AG08395 (cell line): ENCODE data around the gene CD300A.

Experiments used
- DNase-seq: peaks from one replicate; pipeline ENCODE4 v3.0.0; 2012; ENCODE audit warnings: mixed read lengths, low spot score

The CD300A gene

DNA sequence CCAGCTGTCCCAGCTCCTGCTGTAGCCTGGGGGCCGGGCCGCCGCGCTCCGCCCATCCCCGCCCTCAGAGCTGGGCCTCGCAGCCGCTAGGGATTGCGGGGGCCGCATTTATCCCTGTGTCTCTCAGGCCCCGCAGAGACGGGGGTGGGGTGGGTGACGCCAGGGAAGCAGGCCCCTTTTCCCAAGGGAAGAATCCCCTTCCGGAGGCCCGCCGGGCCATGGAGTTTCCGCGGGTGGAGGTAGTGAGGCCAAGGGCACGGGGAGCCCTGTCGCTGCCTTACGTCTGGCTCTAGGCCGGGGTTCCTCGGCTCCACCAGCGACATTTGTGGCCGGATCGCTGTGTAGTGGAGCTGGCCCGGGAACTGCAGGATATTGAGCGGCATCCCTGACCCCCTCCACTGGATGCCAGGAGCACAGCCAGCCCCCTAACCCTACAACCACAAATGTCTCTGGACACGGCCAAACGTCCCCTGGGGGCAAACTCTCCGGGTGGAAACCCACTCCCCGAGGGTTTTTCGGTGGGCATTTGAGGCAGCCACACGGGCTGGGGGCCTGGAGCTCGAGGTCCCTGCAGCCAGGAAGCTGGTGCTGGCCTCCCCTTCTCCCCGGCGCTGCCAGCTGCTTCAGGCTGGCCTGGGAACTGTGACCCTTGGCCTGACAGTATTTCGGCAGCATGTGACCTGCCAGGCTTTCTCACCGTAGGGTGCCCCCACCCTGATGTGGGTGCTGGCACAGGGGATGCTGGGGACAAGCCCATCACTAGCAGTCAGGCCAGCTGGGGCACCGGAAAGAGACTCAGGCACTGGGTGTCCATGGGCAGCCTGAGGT lies 12.0 kb upstream of the CD300A start:
- DNase-seq: no peak

DNA sequence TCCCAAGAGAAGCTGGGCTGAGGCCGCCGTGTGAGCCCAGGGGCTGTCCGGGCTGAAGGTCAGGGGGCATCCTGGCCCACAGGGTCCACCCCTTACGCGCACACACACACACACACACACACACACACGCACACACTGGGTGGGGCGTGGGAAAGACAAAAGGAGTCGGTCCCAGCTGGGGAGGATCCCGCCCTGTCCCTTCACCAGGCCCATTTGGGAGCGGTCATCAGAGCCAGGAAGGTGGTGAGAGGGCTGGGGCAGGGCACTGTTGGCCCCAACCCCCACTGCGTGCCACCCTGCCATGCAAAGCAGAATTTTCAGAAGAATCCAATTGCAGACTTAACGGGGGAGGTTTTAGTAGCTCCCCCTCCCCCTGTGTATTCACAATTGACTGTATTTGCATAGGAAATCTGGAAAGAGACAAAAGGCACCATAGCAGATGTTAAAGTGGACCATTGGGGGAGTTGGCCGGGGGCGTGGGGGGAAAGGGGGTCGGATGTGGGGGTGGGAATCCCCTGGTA lies 11.3 kb upstream of the CD300A start:
- DNase-seq: no peak

DNA sequence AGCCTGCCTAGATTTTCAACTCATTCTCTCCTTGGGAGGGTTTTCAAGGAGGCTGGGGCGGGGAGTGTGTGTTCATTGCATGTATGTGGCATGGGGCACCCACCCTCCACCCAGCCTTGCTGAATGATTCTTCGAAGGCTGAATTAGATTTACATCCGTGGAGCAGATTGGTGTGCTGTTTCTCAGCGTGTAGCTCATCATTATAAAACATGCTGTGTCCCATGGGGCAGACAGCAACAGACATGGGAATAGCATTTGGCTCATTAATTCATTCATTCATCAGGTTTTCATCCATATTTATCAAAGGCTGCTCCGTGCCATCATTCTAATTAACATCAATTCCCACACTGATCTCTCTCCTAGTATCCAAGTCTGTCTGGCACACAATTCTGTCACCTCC lies 10.6 kb upstream of the CD300A start:
- no peak for DNase-seq

DNA sequence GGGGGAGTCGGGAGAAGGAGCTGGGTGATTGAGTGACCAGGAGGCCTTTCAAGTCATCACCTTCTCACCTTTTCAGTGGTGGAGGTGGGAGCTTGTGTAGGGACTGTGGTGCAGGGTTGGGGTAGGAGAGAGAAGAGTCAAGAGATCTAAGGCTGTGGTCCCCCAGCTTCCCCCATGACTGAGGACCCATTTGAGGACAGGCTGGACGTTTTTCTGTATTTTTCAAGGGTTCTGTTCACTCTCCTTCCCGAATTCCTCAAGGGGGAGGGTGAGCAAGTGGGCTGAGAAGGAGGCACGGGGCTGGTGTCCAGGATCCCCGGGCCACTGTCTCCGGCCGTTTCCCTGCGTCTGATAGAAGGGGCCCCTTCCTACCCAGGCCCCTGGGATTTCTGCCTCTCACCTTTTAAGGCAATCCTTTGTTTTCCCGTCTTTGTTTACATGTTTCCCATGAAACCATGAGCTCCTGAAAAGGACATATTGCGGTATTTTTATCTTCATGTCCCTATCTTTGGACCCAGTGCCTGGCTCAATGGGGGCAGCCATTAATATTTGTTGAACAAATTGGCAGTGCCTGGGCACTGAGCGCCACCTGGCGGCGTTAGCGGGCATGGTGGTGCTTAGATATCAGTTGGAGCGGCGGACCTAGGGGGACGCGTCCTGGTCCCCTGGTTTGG lies 9.2 kb upstream of the CD300A start:
- DNase-seq: peak; percentile 75

DNA sequence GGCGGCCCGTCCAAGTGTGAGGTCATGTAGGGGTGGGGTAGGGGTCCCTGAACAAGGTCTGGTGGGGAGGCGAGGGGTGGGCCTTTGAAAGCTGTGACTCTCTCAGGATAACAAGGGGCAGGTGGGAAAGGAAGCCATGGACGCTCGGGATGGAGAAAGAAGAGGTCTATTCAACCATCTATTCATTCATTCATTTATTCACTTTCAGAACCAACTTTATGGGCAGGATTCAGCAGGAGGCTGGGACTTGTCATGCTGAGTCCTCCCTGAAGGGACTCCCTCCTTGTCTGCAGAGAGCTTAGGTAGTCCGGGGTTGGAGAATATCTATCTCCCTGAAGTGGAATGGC lies 8.6 kb upstream of the CD300A start:
- no peak for DNase-seq

DNA sequence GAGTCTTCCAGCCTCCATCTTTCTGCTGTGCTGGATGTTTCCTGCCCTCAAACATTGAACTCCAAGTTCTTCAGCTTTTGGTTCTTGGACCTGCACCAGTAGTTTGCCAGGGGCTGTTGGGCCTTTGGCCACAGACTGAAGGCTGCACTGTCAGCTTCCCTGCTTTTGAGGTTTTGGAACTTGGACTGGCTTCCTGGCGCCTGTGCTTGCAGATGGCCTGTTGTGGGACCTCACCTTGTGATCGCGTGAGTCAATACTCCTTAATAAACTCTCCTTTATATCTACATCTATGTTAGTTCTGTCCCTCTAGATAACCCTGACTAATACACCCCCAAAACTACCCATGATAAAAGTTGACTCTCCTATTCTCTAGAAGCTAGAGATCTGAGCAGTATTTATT lies 7.6 kb upstream of the CD300A start:
- no peak for DNase-seq

DNA sequence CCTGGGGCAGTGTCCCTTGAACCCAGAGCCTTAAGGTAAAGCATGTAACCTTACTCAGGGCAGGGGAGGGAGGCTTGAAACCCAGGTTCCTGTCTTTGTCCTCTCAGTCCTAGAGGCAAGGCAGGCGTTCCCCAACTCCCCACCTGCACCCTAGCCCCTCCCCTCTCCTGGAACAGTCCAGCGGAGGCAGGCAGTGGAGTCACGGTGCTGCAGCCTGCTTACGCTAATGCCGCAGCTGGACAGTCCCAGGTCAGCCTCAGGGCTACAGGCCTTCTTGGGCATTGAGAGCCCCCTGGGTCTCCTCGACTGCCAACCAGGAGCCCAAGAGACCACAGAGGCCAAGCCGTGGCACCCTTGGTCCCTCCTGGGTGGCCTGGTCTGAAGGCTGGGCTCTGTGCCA lies 6.8 kb upstream of the CD300A start:
- DNase-seq: no peak

DNA sequence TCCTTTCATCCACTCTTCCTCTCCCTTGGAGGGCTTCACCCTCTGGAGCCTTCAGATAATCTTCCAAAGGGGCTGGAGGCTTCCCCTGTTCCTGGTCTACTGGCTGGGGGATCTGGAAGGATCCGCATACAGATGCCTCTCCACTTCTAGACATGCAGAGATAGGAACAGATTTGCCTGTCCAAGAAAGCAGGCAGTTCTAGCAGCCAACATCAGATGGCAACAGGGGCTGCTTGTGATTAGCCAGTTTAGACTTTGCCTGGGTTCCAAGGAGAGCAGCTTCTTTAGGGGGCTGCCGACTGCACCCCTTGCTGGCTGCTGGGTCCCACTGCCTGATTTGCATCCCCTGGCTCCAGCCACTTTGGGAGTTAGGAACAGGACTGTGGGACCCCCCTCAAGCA lies 6.2 kb upstream of the CD300A start:
- no peak for DNase-seq

DNA sequence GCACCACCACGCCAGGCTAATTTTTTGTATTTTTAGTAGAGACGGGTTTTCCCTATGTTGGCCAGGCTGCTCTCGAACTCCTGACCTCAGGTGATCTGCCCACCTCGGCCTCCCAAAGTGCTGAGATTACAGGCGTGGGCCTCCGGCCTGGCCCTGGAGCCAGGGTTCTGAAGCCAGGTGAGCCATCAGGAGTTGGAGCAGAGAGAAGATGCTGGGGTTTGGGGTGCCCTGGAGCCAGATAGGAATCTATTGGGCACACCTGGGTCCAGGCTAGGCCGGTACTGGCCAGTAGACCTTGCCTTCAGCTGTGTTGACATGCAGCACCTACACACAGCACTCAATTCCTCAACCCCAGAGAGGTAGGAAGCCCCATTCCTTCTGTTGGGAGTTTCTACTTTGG lies 5.4 kb upstream of the CD300A start:
- no peak for DNase-seq

DNA sequence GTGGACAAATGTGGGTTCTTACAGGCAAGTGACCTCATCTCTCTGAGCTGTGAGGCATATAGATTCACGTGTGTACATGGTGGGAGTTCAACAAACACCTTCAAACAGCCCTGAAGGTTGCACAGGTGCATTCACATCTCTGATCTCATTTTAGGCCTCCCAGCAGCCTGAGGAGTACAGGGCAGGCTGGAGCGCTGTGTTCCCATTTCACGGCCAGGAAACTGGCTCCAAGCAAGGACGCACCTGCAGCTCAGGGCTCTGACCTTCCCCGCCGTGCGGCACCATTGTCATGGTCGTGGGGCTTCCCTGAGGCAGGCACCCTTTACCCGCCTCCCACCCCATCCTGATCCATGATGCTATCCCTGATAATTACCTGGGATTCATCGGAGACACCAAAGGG lies 4.8 kb upstream of the CD300A start:
- no peak for DNase-seq

DNA sequence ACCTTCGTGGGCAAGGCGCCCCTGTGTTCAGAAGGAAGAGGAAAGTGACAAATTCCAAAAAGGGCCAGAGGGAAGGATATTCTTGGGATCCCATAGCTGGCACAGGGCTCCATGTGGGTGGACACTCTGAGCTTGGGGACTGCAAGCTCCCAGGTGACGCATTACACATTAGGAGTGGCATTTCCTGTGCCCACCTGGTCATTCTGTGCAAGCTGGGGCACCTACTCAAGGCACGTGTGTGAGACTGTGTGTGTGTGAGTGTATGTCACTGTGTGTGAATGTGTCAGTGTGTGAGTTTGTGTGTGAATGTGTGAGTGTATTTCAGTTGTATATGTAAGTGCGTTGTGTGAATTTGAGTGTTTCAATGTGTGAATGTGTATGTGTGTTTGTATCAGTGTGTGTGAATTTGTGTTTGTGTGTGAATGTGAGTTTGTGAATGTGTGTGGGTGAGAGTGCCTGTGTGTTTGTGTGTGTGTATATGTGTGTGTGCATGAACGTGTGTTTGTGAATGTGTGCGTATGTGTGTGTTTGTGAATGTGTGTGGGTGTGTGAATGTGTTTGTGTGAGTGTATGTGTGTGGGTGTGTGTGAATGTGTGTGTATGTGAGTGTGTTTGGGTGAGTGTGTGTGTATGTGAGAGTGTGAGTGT lies 1.6 kb upstream of the CD300A start:
- DNase-seq: no peak

DNA sequence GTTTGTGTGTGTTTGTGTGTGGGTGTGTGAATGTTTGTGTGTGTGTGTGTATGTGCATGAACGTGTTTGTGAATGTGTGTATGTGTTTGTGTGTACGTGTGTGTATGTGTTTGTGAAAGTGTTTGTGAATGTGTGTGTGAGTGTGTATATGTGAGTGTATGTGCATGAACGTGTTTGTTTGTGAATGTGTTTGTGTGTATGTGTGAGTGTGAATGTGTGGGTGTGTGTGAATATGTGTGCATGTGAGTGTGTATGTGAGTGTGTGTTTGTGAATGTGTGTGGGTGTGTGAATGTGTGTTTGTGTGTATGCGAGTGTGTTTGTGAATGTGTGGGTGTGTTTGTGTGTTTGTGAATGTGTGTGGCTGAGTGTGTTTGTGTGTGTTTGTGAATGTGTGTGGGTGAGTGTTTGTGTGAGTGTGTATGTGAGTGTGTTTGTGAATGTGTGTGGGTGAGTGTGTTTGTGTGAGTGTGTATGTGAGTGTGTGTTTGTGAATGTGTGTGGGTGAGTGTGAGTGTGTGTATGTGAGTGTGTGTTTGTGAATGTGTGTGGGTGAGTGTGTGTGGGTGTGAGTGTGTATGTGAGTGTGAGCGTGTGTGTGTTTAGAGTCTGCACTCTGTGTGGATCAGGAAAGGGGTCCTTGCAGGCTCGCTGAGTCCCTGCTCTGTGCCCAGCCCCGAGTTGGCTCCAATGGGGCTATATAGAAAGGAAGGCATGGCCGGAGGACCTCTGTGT lies 890 bp upstream of the CD300A start:
- no peak for DNase-seq

DNA sequence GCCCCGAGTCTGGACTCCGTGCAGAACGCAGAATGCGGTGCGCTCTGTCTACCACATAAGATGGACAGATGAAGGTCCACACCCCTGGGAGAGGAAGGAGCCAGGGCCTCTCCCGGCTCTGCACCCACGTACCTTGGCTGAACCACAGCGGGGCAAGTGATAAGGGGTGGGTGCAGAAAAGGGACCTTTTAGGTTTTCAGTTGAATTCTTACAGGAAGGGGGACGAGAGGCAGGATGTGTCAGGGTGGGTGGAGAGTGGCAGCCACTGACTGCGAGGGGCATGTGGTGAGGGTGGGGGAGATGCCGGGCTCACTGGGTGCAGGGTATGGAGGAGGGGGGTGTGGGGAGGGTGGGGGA lies 372 bp downstream of the CD300A start:
- DNase-seq: no peak

DNA sequence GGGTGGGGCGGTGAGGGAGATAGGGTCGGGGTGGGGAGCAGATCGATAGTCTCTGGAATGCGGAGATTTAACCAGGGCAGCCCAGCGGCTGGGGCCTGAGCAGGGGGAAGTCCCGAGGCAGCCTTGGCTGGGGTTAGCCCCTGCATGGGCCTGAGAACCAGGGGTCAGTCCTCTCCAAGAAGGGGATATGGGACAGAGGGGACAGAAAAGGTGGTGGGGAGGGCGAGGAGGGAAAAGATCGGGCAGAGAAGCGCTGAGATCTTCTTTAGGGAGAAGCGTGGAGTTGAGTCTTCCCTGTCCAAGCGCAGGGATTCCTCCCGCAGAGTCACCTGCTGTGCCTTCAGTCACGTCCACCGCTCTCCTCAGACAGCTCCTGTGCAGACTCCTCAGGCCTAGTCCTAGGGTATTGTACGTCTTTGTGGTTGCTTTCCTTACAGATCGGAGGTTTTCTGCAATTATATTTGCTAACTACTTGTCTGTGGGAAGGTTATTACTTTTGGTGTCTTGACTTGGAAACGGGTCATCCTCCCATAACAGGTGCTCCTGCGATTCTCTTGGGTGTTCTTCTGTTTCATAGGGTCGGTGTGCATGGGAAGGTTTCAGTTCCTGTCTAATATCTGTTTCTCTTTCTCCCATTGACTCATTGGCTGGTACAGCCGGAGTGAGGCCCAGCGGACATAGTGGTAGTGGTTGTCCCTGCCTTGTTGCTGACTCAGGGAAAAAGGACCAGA lies 952 bp downstream of the CD300A start:
- DNase-seq: no peak

DNA sequence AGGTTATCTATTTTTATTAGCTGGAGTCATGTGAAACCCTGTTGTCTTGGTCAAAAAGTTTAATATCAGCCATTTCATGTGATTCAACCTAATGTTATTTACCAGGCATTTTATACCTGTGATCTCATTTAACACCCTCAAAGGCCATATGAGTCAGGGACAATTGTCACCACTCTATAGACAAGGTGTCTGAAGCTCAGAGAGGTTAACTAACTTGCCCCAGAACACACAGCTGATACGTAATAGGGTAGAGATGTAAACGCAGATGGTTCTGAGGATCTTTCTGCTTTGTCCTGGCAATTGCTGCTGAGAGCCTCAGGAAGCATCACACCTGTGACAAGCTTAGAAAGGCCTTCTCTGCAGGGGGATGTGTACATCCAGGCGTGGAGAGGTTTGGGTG lies 4.9 kb downstream of the CD300A start:
- no peak for DNase-seq

DNA sequence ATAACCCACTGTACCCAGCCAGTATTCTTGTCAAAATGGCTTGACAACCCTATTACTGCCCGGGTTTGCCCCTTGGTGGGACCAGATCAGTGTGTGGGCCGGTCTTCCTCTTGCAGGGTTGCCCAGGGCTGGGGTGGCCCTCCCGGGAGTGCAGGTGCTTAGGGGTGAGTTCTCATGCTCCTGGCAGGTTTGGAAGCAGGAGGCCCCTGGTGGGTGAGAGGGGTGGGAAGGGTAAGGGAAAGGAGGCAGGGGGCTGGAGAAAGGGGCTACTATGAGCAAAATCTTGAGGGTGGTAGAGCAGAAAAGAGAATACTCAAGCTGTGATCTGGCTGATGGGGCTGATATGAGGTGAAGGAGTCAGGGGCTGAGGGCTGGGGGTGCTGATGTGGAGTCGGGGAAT lies 6.5 kb downstream of the CD300A start:
- DNase-seq: no peak

DNA sequence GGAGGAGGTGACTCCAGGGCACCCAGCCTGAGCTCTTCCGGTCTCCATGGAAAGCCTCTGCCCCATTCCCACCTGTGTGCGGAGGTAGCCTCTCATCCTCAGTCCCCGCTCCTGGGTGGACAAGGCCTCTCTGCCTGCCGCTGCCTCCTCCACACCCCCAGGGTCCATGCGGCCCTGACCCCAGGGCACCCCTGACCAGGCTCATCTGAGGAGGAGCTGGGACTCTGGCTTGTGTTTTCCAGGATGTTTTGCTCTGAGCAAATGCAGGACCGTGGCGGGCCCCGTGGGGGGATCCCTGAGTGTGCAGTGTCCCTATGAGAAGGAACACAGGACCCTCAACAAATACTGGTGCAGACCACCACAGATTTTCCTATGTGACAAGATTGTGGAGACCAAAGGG lies 6.9 kb downstream of the CD300A start:
- no peak for DNase-seq

DNA sequence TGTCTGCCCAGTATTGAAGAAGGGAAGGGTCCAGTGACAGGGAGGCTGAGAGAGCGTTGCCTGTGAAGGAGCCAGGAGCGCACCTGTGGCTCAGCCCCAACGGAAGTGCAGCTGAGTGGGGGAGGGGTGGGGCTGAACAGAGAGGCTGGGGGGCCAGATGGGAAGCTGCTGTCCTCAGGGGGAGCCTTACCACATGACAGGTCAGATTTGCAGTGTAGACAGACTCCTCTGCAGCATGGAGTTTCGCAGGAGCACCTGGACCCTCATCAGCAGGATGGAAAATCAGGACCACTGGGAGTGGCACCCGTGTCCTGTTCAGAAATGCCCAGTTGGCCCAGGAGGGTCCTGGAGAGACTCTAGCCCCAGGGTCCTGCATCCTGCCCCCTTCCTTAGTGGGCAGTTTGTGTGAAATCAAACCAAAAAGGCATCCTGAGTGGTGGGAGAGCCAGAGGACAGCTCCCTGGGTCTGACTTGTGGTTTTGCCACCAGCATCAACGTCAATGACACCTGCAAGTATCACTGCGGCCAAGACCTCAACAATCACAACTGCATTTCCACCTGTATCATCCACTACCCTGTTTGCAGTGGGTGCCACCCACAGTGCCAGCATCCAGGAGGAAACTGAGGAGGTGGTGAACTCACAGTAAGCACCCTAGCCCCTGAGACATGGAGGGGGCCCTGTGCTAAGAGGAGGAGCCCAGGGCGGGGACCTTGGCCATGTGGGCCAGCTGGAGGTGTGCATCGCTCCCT lies 7.8 kb downstream of the CD300A start:
- no peak for DNase-seq

DNA sequence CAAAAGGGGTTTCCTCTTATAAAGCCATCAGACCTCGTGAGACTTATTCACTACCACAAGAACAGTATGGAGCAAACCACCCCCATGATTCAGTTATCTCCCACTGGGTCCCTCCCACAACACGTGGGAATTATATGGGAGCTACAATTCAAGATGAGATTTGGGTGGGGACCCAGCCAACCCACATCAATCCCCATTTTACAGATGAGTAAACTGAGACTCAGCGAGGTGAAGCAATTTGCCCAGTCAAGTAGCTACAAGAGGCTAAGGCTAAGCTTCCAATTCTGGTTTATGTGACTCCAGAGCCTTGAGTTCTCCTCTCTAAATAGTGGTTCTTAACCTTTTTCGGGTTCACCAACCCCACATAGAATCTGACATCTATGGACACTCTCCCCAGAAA lies 8.8 kb downstream of the CD300A start:
- no peak for DNase-seq

DNA sequence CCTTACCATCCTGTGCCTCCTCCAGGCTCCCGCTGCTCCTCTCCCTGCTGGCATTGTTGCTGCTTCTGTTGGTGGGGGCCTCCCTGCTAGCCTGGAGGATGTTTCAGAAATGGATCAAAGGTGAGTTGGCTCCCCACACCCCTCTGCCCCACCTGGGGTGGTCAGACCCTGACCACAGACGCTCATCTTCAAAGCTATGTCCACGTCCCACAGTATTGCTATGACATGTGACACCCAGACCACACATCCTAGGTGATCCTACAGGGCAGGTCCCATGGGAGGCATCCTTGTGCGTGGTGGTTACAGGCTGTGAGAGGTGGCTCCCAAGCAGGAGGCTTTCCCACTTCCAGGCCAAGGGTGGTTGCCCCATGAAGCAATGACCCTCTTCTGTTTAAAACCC lies 11.0 kb downstream of the CD300A start:
- DNase-seq: no peak

DNA sequence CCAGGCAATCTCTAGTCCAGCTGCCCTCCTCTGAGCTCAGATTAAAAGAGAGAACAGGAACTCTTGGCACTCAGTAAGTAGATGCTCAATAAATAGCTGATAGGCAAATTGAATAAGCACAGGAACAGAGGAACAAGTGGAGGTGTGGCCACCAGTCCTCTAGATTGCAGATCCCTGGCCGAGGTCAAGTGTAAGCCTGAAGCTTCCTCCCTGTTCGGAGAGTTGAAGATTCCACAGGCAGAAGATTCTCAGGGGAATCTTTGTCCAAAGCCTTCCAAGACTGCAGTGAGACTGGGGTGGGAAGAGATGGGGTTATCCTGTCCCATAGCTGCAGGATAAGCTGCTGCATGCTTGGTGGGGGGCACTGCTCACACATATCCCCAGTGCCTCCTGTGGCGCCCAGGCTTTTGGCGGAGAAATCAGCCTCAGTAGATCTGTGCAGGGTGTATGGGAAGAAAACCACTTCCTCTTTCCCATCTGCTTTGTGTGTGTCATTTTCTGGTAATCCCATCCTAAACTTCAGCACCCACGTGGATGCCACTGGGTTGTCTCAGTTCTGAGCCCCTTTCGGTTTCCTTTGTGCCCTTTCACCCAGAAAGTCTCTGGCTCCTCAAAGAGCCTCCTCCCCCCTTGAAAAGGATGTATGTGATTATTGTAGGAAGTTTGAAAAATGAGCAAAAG lies 12.1 kb downstream of the CD300A start:
- no peak for DNase-seq
